T-helper 2 cell treated with Interferon-gamma antibody and Interleukin-4, amounts not matched to agents 100 ng/mL and 5 ng/mL, for 36 hours (primary cell): ENCODE data around the gene MTPN. TPM values are rescaled to one million over a fixed set of nuclear protein-coding genes. Genes with fewer than 3 reads are reported as not detected.

ENCODE experiments used
- intact Hi-C: fragments of 100-400 bp; cut with micrococcal nuclease; formaldehyde crosslinking; loops from one replicate; pipeline ENCODE4 v1.15.1; 2023
- total RNA-seq: library from RNA; stranded (reverse); gene quantifications from 2 replicates; pipeline ENCODE4 v1.2.3, GENCODE V29; 2022

Gene MTPN
- total RNA-seq, 1 donor from 2014 or later = 129 TPM

DNA sequence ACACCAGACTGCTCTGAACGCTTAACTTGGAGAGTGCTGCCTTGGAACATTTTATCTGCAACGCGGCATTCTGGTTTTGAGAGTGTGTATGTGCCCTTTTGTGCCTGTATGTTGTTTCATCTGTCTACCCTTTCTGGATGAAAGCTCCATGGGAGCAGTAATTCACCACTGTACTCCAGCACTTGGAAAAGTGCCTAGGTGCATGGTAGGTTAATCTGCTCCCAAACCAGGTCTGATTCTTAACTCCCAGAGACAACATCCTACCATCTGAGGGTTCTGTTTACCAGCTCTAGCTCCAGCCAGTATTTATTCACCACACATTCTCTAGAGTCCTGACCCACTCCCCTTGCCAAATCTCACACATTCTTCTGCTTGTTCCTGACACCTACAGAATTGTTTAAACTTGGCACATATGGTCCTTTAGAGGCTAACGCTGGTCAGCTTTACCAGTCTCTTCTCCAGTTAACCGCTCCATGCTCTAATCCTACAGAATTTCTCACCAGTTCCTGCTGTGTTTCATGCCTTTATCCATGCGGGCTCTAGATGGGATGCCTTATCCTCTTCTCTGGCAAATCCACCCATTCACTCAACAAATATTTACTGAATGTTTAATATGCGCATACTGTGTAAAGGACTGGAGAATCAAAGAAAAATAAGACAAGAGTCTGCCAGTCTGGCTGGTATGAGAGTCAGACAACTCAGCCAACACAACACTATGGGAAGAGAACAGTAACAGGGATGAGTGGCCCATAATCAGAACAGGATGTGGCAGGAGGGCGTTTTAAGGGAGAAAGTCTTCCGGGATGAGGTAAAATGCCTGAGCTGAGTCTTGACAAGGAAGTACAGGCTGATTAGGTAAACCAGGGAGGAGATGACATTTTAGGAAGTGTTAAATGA is 46.3 kb downstream of the MTPN start:
- intact Hi-C loops = no loop called here

DNA sequence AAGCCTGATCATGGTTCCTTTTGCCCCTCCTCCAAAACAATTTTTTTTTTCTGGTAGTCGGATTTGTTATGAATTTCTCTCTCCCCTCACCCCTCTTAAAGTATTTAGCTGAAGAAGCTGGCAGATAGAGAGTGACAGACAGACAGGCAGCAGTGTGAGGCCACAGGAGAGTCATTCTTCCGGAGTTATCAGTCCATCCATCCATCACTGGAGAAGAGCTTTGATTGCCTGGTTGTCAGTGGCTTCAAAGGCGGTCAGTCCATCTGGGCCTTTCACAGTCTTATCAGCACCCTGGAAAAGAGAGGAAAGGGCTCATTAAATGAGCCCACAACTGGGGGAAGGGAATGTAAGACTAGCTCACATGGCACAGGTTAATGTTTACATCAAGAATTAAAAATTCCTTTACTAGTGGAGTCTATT is 47.4 kb downstream of the MTPN start:
- intact Hi-C loops = no loop called here

DNA sequence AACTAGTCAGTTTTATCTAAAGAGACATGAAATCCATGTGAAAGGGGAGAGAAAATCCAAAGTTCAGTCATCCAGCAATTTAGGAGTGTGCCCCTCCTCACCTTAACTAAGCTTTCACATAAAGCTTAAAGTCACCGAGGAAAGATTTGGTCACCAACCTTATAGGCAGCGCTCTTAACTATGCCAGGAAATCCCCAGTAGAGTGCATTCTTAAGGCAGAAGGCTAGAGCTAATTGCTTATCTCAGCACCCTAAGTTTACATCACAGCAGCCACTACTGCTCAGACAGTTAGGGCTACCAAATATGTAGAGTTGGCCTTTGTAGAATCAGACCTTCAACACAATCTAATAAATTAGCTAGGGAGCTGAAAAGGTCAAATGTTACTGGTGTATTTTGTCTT is 47.9 kb downstream of the MTPN start:
- intact Hi-C loops = no loop called here

DNA sequence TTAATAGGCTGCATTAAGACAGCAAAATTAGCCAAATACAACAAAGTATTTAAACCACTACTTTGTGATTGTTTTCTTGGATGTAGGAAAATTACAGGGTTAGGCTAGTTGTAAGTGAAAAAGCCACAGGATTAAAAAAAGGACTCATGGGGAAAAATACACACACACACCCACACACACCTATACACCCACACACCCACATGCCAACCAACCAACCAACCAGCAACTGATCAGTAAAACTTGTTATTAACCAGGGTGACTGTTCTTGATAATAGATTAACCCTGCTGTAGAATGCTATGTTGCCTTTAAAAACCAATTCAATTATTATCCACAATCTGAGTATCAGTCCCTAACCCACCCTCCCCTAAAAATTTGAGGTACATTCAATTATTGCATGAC is 49.0 kb downstream of the MTPN start:
- intact Hi-C loops = no loop called here

DNA sequence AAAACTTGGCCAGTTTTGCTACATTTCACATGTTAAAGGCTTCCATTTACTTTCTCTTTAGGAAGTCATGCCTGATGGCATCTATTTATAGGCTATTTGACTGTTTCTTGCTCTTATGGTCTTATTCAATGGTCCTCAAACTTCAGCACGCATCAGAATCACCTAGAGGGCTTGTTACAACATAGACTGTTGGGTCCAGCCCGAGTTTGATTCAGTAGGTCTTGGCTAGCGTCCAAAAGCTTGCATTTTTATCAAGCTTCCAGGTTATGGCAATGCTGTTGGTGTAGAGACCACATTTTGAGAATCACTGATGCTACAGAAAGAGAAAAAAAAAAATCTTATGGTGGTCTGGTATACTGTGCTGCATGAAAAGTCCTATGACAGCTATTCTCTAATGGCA is 51.9 kb downstream of the MTPN start:
- intact Hi-C loops = no loop called here

DNA sequence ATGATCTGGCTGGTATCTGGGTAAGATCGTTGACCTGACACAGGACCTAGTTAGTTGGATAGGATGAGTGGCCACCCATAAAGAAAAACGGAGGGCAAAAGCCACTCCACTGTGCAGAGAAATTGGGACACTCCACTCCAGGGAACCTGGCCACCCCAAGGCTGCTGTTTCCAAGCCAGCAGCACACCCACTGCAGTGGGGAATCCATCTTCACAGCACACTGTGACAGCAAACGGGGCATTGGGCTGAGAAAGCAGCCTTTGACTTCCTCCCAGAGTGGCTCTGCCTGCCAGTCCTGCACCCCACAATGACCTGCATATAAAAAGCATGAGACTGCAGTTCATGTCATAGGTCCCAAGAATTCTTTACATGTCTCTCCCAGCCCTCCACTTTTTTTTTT is 52.9 kb downstream of the MTPN start:
- intact Hi-C loops = no loop called here

DNA sequence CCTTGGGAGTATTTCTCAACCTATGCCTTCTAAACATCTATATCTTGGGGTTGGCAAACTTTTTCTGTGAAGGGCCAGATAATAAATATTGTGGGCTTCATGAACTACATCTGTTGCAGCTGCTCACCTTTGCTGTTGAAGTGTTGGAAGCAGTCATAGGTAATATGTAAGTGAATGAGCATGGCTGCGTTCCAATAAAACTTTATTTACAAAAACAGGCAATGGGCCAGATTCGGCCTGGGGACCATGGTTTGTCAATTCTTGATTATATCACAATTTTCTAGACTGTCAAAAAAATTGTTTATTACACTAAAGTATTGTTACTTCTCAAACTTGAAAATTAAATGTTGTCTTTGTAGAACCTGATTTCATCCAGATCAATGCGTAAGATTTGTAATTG is 54.9 kb downstream of the MTPN start:
- intact Hi-C loops = no loop called here

DNA sequence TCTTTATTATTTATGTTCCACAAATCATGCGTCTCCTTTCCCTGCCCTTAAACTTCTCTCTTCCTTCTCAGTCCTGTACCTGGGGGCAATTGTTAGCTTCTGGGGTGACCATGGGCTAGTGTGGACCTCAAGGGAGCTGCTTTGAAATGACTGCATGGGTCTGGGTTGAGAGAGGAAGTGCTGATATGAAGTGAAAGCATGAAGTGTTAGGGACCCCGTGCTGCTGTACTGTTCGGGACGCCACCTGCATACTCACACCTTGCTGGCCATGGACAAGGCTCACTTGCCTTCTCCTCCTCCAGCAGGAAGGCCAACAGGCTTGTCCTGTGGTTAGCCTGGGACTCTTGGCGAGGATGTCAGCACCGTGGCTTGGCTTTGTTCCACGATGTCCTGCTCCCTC is 56.7 kb downstream of the MTPN start:
- intact Hi-C loops = no loop called here

DNA sequence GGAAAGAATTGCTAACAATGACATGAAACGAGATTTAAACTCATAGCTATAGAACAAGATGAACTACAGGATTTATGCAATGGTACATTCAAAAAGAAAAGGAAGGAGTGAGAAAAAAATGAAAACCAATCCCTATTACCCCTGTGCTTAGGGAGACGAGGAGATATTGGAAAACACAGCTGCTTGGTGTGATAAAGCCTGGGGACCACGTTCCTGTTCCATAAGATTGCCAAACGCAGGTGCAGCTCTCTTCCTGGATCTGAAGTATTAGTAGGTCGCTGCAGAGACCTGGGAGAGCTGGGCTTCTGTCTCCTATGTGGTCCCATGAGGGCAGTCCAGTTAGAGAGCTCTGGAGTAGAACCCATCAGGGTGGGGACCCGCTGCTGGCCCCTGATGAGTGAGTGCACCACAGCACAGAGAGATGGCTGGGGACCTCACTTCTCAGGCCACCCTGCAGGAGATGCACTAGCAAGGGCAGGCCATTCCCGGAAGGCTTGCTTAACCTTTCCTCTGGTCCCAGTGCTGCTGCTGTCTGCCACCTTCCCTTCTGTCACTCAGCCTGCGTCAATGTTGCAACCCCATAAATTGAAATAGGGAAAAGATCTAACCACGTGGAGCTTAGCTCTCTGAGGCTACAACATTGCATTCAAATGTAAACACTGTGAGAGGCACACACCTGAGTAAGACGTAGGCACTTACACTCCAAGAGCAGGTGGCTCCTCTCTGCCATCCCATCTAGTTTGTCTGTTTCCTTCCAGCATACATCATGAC is 57.9 kb downstream of the MTPN start:
- intact Hi-C loops = no loop called here

DNA sequence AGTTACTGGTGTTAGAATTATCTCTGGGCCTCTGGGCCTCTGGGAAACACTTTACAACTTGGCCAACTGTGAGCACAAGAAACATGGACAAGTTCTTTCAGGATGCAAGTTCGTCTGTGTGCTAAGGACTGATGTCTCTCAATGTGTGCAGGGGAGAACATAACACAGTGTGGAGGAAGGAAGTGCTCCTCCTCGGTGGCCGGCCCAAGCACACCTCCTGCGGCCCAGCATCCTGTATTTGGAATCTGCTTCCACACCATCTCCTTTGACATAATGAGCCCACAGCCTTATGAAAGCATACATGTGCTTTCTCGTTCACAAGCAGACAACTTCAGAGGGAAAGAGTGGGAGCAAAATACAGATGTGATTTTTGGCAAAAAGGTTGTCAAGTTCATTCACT is 59.0 kb downstream of the MTPN start:
- intact Hi-C loops = no loop called here

DNA sequence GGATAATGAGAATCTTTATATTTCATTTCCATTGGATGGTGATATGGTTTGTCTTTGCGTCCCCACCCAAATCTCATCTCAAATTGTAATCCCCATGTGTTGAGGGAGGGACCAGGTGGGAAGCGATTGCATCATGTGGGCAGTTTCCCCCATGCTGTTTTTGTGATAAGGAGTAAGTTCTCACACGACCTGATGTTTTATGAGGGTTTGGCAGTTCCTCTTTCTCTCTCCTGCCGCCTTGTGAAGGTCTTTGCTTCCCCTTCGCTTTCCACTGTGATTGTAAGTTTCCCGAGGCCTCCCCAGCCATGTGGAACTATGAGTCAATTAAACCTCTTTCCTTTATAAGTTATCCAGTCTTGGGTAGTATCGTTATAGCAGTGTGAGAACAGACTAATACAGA is 59.4 kb downstream of the MTPN start:
- intact Hi-C loops = no loop called here

DNA sequence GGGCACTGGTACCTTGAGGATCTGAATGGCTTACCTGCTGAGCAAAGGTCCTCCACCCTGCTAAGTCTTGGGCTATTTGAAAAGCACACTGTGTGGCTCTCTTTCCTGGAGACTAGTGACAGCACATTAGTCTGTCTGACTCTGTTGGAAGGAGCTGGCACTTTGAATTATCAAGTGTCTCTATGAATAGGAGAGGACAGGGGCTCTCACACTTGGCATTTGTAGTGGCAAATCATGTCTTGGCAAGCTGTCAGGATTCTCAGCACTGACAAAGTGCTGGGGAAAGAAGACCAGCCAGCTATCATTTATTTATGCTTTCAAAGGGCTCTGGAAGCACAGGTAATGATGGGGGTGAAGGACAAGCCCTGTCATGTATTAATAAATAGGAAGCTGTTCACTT is 62.8 kb downstream of the MTPN start:
- intact Hi-C loops = no loop called here

DNA sequence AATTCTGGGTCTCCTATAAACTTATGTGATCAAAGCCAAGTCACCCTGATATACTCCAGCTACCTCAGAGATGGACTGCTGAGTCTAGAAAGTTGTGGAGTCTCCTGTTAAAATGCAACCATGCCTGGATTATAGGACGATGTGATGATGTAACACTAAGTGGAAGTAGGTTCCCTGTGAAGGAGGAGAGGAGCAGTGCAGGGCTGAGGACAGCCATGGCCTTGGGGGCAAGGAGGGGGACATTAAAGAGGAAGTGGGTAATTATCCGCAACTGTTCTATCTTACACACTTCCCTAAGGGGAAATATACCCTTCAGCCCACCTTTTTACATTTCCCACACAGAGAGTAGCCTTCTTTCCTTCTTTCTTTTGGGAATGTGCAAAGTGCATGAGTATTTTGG is 63.8 kb downstream of the MTPN start:
- intact Hi-C loops = no loop called here

DNA sequence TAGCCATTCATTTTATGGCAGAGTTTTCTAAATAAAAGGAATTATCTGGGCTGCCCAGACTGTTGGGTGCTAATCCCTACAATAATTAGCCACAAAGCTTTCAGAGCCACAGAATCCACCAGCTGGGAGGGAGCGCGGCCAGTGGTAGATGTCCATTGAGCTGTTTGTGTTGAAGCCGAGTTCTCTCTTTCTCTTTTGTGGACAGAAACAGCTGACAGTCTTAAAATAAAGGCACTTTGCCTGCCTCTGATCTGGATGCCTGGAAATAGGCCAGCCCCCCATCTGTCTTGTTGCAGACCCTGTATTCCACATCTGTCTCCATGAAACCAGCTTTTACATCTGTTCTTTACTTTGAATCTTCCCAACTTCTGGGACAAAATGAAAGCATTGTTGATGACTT is 66.1 kb downstream of the MTPN start:
- intact Hi-C loops = no loop called here

DNA sequence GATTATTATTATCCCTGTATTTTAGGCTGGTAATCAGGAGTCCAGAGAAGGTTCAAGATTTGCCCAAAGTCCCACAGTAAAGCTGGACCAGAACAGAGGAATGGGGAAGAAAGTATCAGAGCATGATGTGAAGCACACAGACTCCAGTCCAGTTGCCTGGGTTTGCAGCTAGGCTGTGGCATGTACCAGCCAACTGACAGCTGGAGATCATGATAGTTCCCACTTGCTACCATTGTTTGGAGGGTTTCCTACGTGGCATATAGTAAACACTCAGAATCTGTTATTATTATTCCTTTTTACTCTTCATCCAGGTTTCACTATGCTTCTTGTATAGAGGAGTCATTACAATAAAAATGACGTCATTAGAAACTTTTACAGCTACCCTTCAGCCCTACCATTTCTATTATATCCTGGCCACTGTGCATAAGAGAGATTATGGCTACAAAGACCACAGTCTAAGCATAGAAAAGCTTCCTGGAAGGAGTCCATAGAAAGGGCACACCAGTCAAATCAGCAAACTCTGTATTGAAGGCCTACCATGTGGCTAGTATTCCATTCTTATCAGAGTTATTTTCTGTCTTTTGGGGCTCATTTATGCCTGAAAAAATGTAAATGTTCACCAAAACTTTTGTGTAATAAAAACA is 66.6 kb downstream of the MTPN start:
- intact Hi-C loops = no loop called here

DNA sequence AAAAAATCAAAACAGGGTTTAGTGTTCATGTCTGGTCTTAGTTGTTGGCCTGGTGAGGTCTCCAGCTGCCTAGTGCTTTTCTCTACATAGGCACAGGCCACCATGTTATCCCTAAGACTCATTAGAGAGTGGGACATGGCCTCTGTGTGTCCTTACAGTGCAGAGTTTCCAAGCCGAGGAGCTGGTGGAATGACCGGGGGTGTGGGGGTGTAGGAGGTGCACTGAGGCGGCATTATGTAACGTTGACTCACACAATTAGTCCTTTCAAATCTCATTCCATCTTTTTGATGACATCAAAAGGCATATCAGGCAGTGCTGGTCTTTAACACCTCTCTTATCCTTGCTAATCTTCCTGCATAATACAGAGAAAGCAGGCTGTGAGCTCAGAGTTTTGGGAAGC is 71.3 kb downstream of the MTPN start:
- intact Hi-C loops = no loop called here

DNA sequence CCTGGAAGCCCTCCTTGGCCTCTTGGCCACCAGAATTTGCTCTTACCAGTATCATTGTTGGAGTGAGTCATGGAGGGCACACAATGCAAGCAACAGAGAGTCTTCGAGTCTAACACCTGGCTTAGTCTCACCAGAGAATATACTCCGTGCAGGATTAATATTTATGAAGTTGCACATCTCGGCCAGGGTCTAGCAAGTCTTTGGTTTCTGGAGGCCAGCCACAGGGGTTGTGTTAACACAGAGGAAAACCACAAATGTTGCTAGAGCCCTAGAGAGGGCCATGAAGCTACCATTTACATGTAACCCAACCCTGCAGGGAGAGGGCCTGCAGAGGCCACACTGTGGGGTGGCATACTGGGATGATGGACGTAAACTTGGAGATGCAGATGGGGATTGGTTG is 71.8 kb downstream of the MTPN start:
- intact Hi-C loops = no loop called here

DNA sequence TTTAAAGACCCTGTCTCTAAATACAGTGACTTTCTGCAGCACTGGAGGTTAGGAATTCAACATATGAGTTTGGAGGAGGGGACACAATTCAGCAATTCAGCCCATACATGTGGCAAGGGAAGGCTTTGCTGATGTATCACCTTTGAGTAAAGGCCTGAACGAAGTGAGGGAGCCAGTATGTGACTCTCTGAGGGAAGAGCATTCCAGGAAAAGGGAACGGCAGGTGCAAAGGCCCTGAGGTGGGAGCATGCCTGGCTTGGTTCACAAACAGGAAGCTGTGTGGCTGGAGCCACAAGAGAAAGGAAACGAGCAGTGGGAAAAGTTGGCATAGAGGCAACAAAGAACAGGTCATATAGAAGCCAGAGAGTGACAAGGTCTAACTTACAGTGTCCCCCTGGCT is 72.9 kb downstream of the MTPN start:
- intact Hi-C loops = no loop called here

DNA sequence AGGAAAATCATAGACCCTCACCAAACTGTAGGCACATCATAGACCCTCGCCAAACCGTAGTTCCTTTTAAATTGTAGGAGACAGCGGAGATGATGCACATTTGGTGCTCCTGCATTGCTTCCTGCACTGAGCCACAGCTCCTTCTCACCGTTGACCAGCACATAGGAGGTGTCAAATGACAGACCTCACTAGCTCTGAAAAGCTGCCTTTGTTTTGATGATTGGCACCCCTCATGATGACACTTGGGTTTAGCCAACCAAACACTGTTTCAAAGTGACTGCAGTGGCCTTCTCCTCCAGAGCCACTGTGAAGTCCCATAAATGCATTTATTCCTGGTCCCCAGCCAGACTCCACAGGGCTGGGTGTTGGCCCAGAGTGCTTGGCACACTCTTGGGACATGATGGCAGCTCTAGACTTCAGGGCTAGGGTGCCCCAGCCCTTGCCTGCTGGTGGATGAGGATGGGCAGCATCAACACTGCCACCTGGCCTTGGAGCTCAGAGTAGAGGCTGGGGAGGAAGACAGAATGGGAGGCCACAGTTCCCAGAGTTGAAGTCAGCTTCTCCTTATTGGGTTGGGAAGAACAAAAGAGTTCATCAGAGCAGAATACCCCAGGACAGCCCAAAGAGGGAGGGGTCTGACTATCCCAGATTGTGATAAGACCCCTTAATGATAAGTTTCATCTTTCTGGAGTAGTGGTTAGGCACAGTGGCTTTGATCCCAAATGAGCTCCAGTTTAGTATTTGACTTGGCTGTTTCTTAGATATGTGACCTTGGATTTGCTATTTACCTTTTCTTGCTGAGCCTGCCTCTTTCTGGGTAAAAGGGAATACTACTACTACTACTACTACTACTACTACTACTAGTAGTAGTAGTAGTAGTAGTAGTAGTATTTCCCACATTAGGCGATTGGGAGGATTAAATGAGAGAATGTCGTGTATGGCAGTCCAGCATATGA is 75.3 kb downstream of the MTPN start:
- intact Hi-C loops = no loop called here

DNA sequence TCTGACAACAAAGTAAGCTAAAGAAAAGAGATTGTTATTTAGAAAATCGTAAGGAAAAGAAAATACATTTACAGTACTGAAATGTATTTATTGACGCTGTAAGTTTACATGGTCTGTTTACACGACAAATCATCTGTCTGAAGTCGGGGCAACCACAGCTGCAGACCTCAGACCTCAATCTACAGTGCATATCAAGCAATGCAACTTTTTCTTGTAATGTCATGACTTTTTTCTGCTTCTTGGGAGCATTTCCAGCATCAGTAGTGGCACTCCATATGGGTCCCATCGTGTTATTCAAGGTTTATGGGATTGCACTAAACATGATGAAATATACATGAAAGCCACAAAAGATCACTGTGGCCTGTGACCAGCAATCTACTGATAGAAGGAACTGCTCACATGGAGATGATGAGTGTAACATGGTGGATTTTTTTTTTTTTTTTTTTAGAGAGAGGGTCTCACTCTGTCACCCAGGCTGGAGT is 77.1 kb downstream of the MTPN start:
- intact Hi-C loops = no loop called here
